Stromal cell of bone marrow (primary cell): Measurements from ENCODE around the gene VPS8.

Experiments
- DNase-seq: peaks from one replicate; pipeline ENCODE4 v3.0.0-alpha.2; 2012; ENCODE audit warnings: low read depth

The VPS8 gene

GRCh38 chr3:185090811-185091210 is 278.8 kb downstream of the VPS8 start:
- DNase-seq, result no peak

DNA sequence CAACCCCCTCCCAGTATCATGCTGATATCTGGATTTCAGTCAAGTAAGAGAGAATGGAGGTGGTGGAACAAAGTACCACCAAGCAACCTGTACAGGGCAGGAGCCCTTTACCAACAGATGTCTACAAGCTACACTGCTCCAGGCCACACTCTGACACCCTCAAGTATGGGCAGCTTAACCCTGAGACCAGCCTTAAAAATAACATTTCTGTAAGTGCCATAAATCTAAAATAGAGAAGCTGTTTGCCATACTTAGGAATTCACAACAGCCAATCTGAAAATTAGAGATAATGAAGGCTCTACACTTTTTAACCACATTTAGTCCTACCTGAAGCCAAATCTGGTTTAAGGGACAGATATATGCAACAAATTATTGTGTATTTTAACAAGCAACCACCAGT is 281.1 kb downstream of the VPS8 start:
- no peak for DNase-seq

- no peak for DNase-seq
These were observed 282.7 kb downstream of the VPS8 start for GRCh38 chr3:185094697-185095096.
